ENCODE measurements around the gene GRIN3B.

The GRIN3B gene

DNA sequence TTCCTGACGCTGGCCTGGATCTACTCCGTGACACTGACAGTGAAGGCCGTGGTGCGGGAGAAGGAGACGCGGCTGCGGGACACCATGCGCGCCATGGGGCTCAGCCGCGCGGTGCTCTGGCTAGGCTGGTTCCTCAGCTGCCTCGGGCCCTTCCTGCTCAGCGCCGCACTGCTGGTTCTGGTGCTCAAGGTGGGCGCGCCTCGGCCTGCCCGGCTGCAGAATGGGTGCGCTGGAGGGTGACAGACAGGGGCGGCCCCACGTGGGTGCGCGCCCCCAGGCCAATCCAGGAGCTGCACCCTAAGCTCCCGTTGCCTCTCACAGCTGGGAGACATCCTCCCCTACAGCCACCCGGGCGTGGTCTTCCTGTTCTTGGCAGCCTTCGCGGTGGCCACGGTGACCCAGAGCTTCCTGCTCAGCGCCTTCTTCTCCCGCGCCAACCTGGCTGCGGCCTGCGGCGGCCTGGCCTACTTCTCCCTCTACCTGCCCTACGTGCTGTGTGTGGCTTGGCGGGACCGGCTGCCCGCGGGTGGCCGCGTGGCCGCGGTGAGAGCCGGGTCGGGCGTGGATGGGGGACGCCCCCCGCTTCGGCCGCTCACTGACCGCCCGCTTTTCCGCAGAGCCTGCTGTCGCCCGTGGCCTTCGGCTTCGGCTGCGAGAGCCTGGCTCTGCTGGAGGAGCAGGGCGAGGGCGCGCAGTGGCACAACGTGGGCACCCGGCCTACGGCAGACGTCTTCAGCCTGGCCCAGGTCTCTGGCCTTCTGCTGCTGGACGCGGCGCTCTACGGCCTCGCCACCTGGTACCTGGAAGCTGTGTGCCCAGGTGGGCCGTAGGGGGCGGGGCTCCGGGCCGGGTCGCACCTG, 46.8 kb downstream of the GRIN3B start:
- peak; percentile 13 for DNase-seq

DNA sequence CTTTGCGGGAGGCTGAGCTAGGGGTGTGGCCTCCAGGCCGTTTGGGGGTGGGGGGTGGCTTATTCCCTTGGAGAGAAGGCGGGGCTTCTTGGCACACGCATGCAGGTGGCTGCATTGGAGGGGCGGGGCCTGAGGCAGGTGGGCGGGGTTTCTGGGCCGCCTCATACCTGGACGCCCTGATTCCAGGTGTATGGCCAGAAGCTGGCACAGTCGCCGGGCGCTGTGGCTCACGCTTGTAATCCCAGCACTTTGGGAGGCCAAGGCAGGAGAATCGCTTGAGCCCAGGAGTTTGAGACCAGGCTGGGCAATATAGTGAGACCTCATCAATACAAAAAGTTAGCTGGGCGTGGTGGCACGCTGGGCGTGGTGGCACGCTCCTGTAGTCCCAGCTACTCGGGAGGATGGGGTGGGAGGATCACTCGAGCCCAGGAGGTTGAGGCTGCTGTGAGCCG, 47.5 kb downstream of the GRIN3B start:
- no peak for DNase-seq

DNA sequence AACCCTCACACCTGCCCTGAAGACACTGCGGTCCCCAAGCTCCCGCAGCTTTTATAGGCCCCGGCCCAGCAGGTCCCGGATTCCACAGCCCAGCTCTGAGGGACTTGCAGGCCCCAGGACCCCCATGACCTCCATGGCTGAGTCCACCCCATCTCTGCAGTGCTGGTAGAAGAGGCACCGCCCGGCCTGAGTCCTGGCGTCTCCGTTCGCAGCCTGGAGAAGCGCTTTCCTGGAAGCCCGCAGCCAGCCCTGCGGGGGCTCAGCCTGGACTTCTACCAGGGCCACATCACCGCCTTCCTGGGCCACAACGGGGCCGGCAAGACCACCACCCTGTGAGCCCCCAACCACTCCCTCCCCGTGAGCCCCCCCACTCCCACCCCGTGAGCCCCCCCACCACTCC, 48.9 kb downstream of the GRIN3B start:
- DNase-seq, result no peak

DNA sequence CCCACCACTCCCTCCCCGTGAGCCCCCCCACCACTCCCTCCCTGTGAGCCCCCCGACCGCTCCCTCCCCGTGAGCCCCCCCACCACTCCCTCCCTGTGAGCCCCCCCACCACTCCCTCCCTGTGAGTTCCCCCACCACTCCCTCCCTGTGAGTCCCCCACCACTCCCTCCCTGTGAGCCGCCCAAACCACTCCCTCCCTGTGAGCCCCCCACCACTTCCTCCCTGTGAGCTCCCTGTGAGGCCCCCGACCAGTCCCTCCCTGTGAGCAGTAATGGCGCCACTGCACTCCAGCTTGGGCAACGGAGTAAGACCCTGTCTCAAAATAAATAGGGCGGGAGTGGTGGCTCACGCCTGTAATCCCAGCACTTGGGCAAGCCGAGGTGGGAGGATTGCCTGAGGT, 49.6 kb downstream of the GRIN3B start:
- DNase-seq, result no peak

DNA sequence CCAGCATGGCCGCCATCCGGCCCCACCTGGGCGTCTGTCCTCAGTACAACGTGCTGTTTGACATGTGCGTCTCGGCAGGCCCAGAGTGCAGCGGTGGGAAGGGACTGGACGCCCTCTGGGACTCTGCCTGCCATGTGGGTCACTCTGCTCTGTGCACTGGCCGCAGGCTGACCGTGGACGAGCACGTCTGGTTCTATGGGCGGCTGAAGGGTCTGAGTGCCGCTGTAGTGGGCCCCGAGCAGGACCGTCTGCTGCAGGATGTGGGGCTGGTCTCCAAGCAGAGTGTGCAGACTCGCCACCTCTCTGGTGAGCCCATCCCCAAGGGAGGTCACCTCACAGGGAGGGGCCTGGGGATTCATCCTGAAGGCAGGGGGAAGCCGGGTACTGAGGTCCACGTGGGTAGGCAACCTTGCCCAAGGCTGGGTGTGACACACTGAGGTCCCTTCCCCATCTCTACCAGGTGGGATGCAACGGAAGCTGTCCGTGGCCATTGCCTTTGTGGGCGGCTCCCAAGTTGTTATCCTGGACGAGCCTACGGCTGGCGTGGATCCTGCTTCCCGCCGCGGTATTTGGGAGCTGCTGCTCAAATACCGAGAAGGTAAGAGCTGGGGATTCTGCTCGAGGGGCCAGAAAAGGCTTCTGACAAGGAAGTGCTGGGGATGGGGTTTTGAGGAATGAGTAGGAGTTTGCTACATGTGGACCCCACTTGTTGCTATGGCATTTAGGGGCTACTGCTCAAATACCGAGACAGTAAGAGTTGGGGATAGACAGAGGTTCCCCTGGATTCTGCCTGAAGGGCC, 51.0 kb downstream of the GRIN3B start:
- DNase-seq, result no peak

DNA sequence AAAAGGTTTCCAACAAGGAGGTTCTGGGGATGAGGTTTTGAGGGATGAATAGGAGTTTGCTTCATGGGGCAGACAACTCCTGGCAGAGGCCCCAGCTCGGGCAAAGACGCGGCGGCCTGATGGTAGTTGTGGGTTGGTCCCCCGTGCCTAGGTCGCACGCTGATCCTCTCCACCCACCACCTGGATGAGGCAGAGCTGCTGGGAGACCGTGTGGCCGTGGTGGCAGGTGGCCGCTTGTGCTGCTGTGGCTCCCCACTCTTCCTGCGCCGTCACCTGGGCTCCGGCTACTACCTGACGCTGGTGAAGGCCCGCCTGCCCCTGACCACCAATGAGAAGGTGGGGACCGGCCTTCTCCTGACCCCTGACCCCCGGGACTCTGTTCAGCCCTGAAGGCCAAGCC, 51.6 kb downstream of the GRIN3B start:
- DNase-seq, result no peak

DNA sequence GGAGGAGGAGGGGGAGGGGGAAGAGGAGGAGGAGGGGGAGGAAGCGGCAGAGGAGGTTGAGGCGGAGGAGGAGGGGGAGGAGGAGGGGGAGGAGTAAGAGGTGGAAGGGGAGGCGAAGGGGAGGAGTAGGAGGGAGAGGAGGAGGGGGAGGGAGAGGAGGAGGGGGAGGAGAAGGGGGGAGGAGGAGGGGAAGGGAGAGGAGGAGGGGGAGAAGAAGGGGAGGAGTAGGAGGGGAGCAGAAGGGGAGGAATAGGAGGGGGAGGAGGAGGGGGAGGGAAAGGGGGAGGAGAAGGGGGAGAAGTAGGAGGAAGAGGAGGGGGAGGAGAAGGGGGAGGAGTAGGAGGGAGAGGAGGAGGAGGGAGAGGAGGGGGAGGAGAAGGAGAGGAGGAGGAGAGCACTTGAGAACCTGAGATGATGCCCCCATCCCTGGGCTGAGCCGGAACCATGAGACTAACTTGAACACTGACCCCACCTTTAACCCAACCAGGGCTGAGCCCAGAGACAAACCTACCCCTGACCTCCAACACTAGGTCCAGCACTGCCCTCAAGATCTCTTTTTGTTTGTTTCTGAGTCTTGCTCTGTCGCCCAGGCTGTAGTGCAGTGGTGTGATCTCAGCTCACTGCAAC, 52.2 kb downstream of the GRIN3B start:
- no peak for DNase-seq

DNA sequence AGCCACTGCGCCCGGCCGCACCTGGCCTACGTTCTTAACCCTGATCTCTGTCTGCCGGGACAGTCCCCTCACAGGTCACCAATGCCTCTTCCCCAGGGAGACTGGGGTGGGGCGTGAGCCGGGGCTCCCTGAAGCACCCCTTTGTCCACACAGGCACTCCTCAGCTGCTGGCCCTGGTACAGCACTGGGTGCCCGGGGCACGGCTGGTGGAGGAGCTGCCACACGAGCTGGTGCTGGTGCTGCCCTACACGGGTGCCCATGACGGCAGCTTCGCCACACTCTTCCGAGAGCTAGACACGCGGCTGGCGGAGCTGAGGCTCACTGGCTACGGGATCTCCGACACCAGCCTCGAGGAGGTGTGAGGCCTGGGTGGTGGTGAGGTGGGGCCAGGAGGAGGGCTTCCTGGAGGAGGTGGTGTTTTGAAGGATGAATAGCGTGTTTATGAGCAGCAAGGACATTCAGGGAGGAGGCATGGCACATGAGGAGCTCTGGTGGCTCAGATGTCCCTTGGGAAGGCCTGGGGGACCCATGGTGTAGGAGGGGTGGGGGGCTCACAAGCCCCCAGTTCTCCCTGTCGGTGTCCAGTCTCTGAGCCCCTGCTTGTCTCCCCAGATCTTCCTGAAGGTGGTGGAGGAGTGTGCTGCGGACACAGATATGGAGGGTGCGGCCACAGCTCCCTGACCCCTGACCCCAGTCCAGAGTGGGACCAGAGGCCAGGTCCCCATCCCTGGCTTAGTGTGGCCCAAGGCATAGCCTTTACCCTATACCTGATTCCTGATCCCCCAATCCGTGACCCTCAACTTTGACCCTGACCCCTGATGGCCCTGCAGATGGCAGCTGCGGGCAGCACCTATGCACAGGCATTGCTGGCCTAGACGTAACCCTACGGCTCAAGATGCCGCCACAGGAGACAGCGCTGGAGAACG, 53.2 kb downstream of the GRIN3B start:
- DNase-seq, result no peak

DNA sequence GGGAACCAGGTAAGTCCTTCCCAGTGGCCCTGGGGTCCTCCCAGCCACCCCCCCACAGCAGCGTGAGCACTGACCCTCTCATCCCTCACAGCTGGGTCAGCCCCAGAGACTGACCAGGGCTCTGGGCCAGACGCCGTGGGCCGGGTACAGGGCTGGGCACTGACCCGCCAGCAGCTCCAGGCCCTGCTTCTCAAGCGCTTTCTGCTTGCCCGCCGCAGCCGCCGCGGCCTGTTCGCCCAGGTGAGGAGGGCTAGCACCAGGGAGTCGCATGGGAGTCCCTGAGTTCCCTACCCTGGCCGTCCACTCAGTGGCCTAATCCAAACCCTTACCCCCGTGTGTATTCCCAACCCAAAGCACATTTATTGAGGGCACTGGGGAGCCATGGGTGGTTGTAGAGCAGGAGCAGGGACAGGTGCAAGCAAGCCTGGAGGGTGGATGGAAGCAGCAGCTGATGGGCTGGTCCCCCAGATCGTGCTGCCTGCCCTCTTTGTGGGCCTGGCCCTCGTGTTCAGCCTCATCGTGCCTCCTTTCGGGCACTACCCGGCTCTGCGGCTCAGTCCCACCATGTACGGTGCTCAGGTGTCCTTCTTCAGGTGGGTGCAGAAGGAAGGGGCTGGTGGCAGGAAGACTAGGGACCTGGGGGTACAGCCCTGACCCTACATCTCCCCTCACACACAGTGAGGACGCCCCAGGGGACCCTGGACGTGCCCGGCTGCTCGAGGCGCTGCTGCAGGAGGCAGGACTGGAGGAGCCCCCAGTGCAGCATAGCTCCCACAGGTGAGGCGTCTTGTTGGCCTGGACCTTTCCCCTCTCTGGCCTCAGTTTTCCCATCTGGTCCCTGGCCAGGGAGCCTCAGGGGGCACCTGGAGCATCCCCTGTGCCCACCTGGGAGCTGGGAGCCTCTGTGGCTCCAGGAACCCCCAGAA, 54.1 kb downstream of the GRIN3B start:
- no peak for DNase-seq

DNA sequence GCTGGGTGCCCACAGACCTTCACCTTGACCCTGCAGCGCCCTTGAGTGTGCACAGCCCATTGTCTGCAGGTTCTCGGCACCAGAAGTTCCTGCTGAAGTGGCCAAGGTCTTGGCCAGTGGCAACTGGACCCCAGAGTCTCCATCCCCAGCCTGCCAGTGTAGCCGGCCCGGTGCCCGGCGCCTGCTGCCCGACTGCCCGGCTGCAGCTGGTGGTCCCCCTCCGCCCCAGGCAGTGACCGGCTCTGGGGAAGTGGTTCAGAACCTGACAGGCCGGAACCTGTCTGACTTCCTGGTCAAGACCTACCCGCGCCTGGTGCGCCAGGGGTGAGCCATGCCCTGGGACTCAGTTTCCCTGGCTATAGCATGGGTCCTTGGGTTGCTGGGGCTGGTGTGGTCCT, 54.8 kb downstream of the GRIN3B start:
- no peak for DNase-seq

DNA sequence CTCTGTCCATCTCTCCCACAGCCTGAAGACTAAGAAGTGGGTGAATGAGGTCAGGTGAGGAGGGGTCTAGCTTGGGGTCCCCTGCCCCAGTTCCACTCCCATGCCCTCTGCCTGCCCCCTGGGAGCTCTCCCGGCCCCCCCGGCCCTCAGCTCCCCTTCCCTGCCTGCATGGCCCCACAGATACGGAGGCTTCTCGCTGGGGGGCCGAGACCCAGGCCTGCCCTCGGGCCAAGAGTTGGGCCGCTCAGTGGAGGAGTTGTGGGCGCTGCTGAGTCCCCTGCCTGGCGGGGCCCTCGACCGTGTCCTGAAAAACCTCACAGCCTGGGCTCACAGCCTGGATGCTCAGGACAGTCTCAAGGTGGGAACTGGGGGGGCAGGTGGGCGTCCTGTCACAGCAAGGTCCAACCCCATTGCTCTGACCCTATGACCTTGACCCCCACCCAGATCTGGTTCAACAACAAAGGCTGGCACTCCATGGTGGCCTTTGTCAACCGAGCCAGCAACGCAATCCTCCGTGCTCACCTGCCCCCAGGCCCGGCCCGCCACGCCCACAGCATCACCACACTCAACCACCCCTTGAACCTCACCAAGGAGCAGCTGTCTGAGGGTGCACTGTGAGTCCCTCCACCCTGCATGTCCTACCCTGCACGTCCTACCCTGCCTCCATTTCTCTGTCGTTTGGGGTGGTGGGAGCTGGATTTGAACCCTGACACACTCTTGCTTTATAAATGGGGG, 55.8 kb downstream of the GRIN3B start:
- DNase-seq, result no peak

DNA sequence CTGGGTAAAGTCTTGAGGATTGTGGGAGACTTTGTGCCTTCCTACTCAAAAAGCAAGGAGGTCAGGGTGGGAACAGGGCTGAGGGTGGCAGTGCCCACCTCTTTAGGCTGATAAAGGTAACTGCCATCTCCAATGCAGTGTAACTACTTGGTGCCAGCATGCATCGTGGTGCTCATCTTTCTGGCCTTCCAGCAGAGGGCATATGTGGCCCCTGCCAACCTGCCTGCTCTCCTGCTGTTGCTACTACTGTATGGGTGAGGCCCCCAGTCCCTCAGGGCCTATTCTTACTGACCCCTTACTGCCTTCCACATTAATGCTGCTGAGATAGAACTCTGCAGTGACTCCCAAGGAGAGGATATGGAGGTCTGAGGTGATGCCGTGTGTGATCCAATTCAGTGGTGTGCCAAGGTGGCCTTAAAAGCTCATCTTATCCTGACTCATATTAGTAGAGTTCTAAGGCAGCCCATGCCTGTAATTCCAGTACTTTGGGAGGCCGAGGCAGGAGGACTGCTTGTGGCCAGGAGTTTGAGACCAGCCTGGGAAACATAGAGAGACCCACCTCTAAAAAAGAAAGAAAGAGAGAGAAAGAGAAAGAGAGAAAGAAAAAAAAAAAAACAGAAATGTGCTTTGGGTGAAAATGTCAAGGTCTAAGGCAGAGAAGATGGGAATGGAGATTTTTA, 57.1 kb downstream of the GRIN3B start:
- DNase-seq, result no peak

DNA sequence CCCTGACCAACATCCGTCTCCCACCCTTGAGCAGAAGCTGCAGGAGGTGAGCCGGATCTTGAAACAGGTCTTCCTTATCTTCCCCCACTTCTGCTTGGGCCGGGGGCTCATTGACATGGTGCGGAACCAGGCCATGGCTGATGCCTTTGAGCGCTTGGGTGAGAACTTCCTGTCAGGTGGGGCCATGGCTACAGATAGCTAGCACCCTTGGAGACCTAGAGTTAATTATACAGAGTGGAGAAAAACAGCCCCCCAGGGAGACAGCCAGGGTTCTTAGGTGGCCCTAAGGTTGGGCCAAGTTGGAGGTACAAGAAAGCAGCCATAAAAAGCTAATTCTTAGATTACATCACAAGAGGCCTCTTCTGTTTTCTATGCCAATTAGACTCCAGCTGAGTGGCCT, 57.9 kb downstream of the GRIN3B start:
- no peak for DNase-seq
